OCI-LY3 (cell line): ENCODE results near the gene NDFIP2.

Experiments
- H2AFZ ChIP-seq: fragments of 200-600, 300-600 bp; shearing (Covaris generic); 2 replicates; pipeline ENCODE4 v1.6.0; 2014; ENCODE audit warnings: antibody characterized with exemption, low read depth, low read length
- H3K27ac ChIP-seq: fragments of 200-600, 300-600 bp; sonication (generic); 2 replicates; pipeline ENCODE4 v1.5.1; 2014; ENCODE audit warnings: mild to moderate bottlenecking, low read length, moderate library complexity, mixed read lengths
- H3K27me3 ChIP-seq: fragments of 200-600, 300-600 bp; sonication (generic); 2 replicates; pipeline ENCODE4 v1.6.1; 2014; ENCODE audit warnings: low read depth, low read length, mixed read lengths
- H3K36me3 ChIP-seq: fragments of 200-600, 300-600 bp; sonication (generic); replicated peaks from 2 replicates; pipeline ENCODE3; 2014; ENCODE audit warnings: low read depth, low read length, mixed read lengths
- H3K4me1 ChIP-seq: fragments of 300-600, 200-600 bp; sonication (generic); 2 replicates; pipeline ENCODE4 v1.6.1; 2014; ENCODE audit warnings: low read length, mixed read lengths
- H3K4me2 ChIP-seq: fragments of 200-600, 300-600 bp; sonication (generic); 2 replicates; pipeline ENCODE4 v1.6.1; 2014; ENCODE audit warnings: low read length, mixed read lengths
- H3K4me3 ChIP-seq: fragments of 300-600, 200-600 bp; sonication (generic); 2 replicates; pipeline ENCODE4 v1.5.1; 2014; ENCODE audit warnings: antibody characterized with exemption, mild to moderate bottlenecking, low read length, moderate library complexity
- H3K79me2 ChIP-seq: fragments of 300-600, 200-600 bp; shearing (Covaris generic); 2 replicates; pipeline ENCODE4 v1.6.1; 2014; ENCODE audit warnings: mild to moderate bottlenecking, low read length, mixed read lengths
- H3K9ac ChIP-seq: fragments of 300-600, 200-600 bp; shearing (Covaris generic); 2 replicates; pipeline ENCODE4 v1.6.0; 2014; ENCODE audit warnings: mild to moderate bottlenecking, low read length, moderate library complexity
- H3K9me3 ChIP-seq: fragments of 200-600, 300-600 bp; shearing (Covaris generic); 2 replicates; pipeline ENCODE4 v1.6.1; 2014; ENCODE audit warnings: low read length, mixed read lengths; ENCODE audit not compliant: insufficient read depth
- H4K20me1 ChIP-seq: fragments of 200-600, 300-600 bp; sonication (generic); 2 replicates; pipeline ENCODE4 v1.6.1; 2016; ENCODE audit warnings: low read length, mixed read lengths; ENCODE audit not compliant: insufficient read depth
- CTCF ChIP-seq: fragments of 200-600, 300-600 bp; sonication (generic); IDR thresholded peaks from 2 replicates; pipeline ENCODE4 v1.5.1; 2014; ENCODE audit warnings: antibody characterized with exemption, low read length, low read depth
- EZH2phosphoT487 ChIP-seq: fragments of 200-600 bp; shearing (Covaris generic); IDR thresholded peaks from 2 replicates; pipeline ENCODE4 v1.6.1; 2018; ENCODE audit warnings: antibody characterized with exemption, mixed run types, low read depth

The NDFIP2 gene

DNA sequence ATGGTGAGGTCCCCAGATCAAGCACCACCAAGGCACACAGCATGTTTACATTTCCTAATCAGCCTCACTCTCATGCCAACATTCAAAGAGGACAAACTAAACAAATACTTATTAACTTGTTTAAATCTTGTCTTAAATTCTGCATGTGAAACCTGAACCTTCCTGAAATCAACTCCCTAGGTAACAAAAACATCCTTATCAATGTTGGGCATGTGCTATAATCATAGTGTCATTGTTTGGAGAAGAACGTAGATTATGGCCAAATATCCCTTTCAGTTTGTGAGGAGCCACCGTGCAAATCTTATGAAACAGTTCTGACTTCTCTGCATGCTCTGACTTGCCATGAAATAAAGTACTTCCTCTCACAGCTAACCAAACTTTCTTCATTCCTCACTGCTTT lies 123.8 kb downstream of the NDFIP2 start:
- TF ChIP-seq CTCF = no peak
- no peak for TF ChIP-seq EZH2phosphoT487
- Histone ChIP-seq H3K9ac (no peak overlapping the region), H3K36me3 (no peaks in the 10 kb centered on the region), H3K27me3 (no peaks in the 10 kb centered on the region), H3K27ac (no peak overlapping the region), H3K4me1 (no peaks in the 10 kb centered on the region), H3K4me3 (no peak overlapping the region), H3K79me2 (no peaks in the 10 kb centered on the region), H4K20me1 (no peaks in the 10 kb centered on the region), H2AFZ (no peak overlapping the region), H3K4me2 (no peak overlapping the region), H3K9me3 (no peaks in the 10 kb centered on the region)
